DOHH2 (cell line): ENCODE measurements around the gene CTDP1.

Experiments
- H3F3A ChIP-seq: fragments of 200-600 bp; sonication (generic), shearing (Covaris generic); 2 replicates; pipeline ENCODE4 v1.6.0; 2016; ENCODE audit warnings: antibody characterized with exemption, mild to moderate bottlenecking; ENCODE audit not compliant: control insufficient read depth, insufficient read depth
- H3K27ac ChIP-seq: fragments of 200-600 bp; sonication (generic); 2 replicates; pipeline ENCODE4 v1.5.1; 2014; ENCODE audit warnings: low read depth, mild to moderate bottlenecking, low read length, moderate library complexity
- H3K27me3 ChIP-seq: fragments of 200-600 bp; sonication (generic); 2 replicates; pipeline ENCODE4 v1.6.1; 2014; ENCODE audit warnings: mild to moderate bottlenecking, low read length, mixed read lengths; ENCODE audit not compliant: control insufficient read depth
- H3K36me3 ChIP-seq: fragments of 200-600 bp; sonication (generic); 2 replicates; pipeline ENCODE4 v1.6.1; 2014; ENCODE audit warnings: mild to moderate bottlenecking, low read length, moderate library complexity, mixed read lengths; ENCODE audit not compliant: control insufficient read depth
- H3K4me1 ChIP-seq: fragments of 200-600 bp; sonication (generic); 2 replicates; pipeline ENCODE4 v1.6.1; 2014; ENCODE audit warnings: mild to moderate bottlenecking, low read length, mixed read lengths; ENCODE audit not compliant: control insufficient read depth
- H3K4me2 ChIP-seq: fragments of 200-600 bp; sonication (generic); 2 replicates; pipeline ENCODE4 v1.6.0; 2014; ENCODE audit warnings: mild to moderate bottlenecking, low read length, moderate library complexity
- H3K4me3 ChIP-seq: fragments of 200-600 bp; sonication (generic); 2 replicates; pipeline ENCODE4 v1.5.1; 2014; ENCODE audit warnings: mild to moderate bottlenecking, low read length, mixed read lengths
- H3K79me2 ChIP-seq: fragments of 200-600 bp; sonication (generic); 2 replicates; pipeline ENCODE4 v1.6.1; 2014; ENCODE audit warnings: mild to moderate bottlenecking, low read length, mixed read lengths; ENCODE audit not compliant: control insufficient read depth
- H3K9me2 ChIP-seq: fragments of 200-600 bp; sonication (generic); replicated peaks from 2 replicates; pipeline ENCODE4 v1.6.1; 2014; ENCODE audit warnings: mild to moderate bottlenecking, low read length, mixed read lengths; ENCODE audit not compliant: control insufficient read depth
- H3K9me3 ChIP-seq: fragments of 200-600 bp; sonication (generic); 2 replicates; pipeline ENCODE4 v1.6.1; 2014; ENCODE audit warnings: antibody characterized with exemption, low read length, mixed read lengths; ENCODE audit not compliant: control insufficient read depth, insufficient read depth
- H4K20me1 ChIP-seq: fragments of 200-600 bp; sonication (generic); 2 replicates; pipeline ENCODE4 v1.6.0; 2014; ENCODE audit warnings: low read depth, mild to moderate bottlenecking, antibody characterized with exemption, low read length, moderate library complexity; ENCODE audit not compliant: control insufficient read depth, insufficient read depth
- CTCF ChIP-seq: fragments of 200-600 bp; sonication (generic); IDR thresholded peaks from one replicate; pipeline ENCODE4 v1.5.1; 2014; ENCODE audit warnings: antibody characterized with exemption, mild to moderate bottlenecking, low read depth, low read length; ENCODE audit not compliant: poor library complexity, severe bottlenecking
- EZH2phosphoT487 ChIP-seq: fragments of 200-600 bp; sonication (generic); IDR thresholded peaks from 2 replicates; pipeline ENCODE4 v1.6.1; 2017; ENCODE audit warnings: borderline replicate concordance, mild to moderate bottlenecking, antibody characterized with exemption, low read length, moderate library complexity, mixed read lengths

Gene CTDP1

DNA sequence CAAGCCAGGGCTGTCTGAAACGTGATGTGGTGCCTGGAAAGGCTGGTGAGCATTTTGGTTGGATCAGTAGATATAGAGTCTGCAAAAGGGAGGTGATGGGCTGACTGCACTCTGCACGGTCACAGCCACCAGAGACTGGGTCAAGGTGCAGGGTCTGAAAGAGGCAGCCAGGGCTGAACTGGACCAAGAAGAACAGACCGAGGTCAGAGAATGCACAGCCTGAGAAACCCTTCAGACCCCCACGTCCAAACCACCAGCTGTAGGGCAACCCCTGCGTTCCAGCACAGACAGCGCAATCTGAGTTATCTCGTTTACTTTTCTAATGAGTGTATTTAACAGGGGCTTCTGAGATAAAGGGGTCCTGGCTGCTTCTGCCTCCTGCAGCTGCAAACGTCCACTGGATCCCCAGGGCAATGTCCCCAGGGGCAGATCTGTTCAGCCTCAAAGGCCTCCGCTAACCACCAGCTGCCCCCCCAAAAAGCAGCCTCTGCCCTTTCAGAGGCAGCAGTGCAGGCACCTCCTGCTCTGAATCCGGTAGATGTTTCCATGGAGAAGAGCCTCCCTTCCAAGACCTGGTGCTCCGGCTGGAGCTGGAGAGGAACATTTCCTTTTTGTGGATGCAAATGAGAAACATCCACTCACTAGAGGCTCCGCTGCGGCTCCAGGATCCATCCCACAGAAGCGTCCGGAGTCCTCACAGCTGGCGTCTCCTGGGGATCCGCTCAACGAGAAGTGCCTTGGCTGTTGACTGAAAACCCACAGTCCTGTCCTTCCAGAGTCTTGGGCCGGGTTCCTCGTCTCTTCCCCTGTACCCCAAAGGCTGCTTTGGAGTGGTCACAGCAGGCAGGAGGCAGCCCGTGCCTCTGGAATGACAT is 117.2 kb downstream of the CTDP1 start:
- Histone ChIP-seq H3K4me3 (no peak overlapping the region), H3K9me3 (no peaks in the 10 kb centered on the region), H3K27ac (no peak overlapping the region), H3K4me2 (no peak overlapping the region), H3K4me1 (peaks cover 13% of the 10 kb centered on the region), H3F3A (no peaks in the 10 kb centered on the region), H3K27me3 (peaks cover 7% of the 10 kb centered on the region), H3K79me2 (no peaks in the 10 kb centered on the region), H4K20me1 (no peaks in the 10 kb centered on the region), H3K36me3 (no peaks in the 10 kb centered on the region), H3K9me2 (no peaks in the 10 kb centered on the region)
- no peak for TF ChIP-seq EZH2phosphoT487
- no peak for TF ChIP-seq CTCF

DNA sequence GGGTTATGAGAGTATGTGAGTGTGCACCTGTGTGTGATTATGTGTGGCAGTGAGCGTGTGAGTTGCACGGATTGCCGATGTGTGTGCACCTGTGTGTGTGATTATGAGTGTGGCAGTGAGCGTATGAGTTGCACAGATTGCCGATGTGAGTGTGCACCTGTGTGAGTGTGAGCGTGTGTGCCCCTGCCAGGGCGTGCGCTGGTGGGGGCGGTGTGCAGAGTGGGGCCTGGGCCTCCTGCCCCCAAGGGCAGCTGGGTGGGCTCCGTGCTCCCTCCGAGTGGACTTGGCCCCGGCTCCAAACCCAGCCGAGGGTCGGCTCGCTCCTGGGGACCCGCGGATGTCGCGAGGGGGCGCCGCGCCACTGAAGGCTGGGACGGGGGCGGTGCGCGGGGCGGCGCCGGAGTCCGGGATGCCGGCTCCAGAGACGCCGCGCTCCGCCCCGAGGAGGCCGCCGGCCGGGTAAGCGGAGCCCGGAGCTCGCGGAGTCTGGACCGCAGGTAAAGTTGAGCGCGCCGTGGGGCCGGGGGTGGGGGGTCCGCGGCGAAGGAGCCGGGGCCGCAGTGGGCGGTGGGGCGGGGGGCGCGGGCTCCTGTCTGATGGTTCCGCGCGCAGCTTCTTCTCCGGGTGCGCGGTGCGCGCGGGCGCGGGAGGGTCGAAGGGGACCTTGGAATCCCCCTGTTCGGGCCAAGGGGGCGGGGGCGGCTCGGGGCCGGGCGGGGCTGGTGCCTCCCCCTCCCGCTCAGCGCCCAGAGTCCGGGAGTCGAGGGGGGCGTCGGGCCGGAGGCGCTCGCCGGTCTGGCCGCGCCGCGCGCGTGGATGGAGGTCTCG is 118.1 kb downstream of the CTDP1 start, which contains the start of gene KCNG2:
KCNG2 (plus strand) TSS at position 421 of the 828 bp plus-strand sequence. CDS start 65,730 bp downstream, outside the sequence.
- Histone ChIP-seq H3K27me3 (peaks cover 4% of the 10 kb centered on the region; the same call in 1 of the 2 replicates), H3K4me2 (peak within 1 kb of the TSS; percentile 31; the same call in 1 of the 2 replicates), H3K4me3 (peak within 1 kb of the TSS; percentile 10; the same call in 1 of the 2 replicates), H3K4me1 (peaks cover 13% of the 10 kb centered on the region), H3K79me2 (no peaks in the 10 kb centered on the region), H3K36me3 (no peaks in the 10 kb centered on the region), H4K20me1 (no peaks in the 10 kb centered on the region), H3K9me2 (no peaks in the 10 kb centered on the region), H3F3A (no peaks in the 10 kb centered on the region), H3K27ac (no peak within 1 kb of the TSS), H3K9me3 (no peaks in the 10 kb centered on the region)
- TF ChIP-seq CTCF: peak; percentile 45
- TF ChIP-seq EZH2phosphoT487: no peak

- no peaks in the 10 kb centered on the region for H3K36me3 ChIP-seq
- H3K4me3 ChIP-seq: no peak overlapping the region
- no peaks in the 10 kb centered on the region for H3F3A ChIP-seq
- no peaks in the 10 kb centered on the region for H3K79me2 ChIP-seq
- H3K4me1 ChIP-seq: peaks cover 13% of the 10 kb centered on the region
- H3K4me2 ChIP-seq: no peak overlapping the region
- H4K20me1 ChIP-seq: no peaks in the 10 kb centered on the region
- no peak overlapping the region for H3K27ac ChIP-seq
- TF ChIP-seq CTCF: no peak
- TF ChIP-seq EZH2phosphoT487: no peak
- H3K9me3 ChIP-seq: no peaks in the 10 kb centered on the region
- peaks cover 4% of the 10 kb centered on the region; the same call in 1 of the 2 replicates for H3K27me3 ChIP-seq
- no peaks in the 10 kb centered on the region for H3K9me2 ChIP-seq
Measured at GRCh38 chr18:79798346-79798998, 118.9 kb downstream of the CTDP1 start.
